ENCODE data around the gene NOC4L.

- no peak for TF ChIP-seq CTCF (conservative IDR thresholded peaks at IDR 0.05)
- TF ChIP-seq ZFX (IDR thresholded peaks at IDR 0.05): no peak
Observed at GRCh38 chr12:132141976-132142678, 2.1 kb upstream of the NOC4L start.
